PFSK-1 (cell line): Measurements from ENCODE around the gene SIGLEC1.

Experiments used
- FOXP2 ChIP-seq: optimal IDR thresholded peaks from 2 replicates; pipeline ENCODE3; 2011; ENCODE audit warnings: borderline replicate concordance, control low read depth, inconsistent platforms; ENCODE audit not compliant: insufficient read depth; ENCODE audit errors: extremely low read length, extremely low read depth
- POLR2AphosphoS5 ChIP-seq: IDR thresholded peaks from 2 replicates; pipeline ENCODE4 v1.6.1; 2012; ENCODE audit warnings: low read depth, mild to moderate bottlenecking, control low read depth, low read length, moderate library complexity
- SIN3A ChIP-seq: IDR thresholded peaks from 2 replicates; pipeline ENCODE4 v1.6.1; 2012; ENCODE audit warnings: mild to moderate bottlenecking, low read length, moderate library complexity, borderline replicate concordance; ENCODE audit not compliant: insufficient read depth
- TAF1 ChIP-seq: IDR thresholded peaks from 2 replicates; pipeline ENCODE4 v1.6.1; 2012; ENCODE audit warnings: low read length, control low read depth, borderline replicate concordance; ENCODE audit not compliant: insufficient read depth
- TF ChIP-seq, protein P1 (sequence below), 2 experiments: IDR thresholded peaks; 2 replicates each; pipeline versions ENCODE4 v1.6.1 to v1.8.0; 2011 to 2012; ENCODE audit warnings: low read depth in 2 of 2, low read length in 2 of 2, control low read depth in 1 of 2, inconsistent platforms in 1 of 2, mild to moderate bottlenecking in 1 of 2, moderate library complexity in 1 of 2; ENCODE audit not compliant: insufficient read depth in 1 of 2

SIGLEC1 gene

DNA sequence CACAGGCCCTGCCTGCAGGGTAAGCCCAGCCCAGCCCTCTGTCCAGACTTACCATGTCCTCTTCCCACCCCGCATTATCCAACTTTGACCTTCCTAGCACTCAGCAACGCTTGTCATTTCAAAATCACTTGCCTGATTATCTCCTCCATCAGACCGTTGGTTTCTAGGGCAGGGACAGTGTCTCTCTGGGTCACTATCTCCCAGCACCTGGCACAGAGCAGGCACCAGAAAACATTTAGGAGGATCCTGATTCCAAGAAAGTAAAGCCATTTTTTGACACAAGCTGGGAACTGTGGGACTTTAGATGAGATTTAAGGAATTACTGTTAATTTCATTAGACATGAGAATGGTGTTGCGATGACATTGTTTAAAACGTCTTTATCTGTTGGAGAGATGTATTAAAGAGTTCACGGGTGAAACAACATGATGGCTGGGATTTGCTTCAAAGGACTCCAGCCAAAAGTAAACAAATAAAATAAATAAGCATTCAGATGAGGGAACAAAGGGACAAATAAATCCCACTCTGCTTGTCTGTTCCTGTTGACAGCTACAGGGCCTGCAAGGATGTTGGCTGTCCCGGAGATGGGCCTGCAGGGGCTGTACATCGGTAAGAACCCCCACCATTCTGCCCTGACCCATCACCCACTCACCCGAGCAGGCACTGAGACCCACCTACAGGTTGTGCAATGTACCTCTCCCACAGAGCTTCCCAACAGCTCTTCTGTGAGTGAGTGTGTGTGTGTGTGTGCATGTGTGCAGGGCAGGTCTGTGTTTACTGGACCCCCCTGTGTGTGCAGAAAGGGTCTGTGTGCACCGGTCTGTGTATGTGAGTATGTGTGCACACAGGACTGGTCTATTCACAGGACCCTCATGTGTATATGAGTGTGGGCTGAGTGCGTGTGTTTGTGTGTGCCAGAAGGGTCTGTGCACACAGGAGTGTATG is 26.0 kb upstream of the SIGLEC1 start:
- TF ChIP-seq, protein P1, sequence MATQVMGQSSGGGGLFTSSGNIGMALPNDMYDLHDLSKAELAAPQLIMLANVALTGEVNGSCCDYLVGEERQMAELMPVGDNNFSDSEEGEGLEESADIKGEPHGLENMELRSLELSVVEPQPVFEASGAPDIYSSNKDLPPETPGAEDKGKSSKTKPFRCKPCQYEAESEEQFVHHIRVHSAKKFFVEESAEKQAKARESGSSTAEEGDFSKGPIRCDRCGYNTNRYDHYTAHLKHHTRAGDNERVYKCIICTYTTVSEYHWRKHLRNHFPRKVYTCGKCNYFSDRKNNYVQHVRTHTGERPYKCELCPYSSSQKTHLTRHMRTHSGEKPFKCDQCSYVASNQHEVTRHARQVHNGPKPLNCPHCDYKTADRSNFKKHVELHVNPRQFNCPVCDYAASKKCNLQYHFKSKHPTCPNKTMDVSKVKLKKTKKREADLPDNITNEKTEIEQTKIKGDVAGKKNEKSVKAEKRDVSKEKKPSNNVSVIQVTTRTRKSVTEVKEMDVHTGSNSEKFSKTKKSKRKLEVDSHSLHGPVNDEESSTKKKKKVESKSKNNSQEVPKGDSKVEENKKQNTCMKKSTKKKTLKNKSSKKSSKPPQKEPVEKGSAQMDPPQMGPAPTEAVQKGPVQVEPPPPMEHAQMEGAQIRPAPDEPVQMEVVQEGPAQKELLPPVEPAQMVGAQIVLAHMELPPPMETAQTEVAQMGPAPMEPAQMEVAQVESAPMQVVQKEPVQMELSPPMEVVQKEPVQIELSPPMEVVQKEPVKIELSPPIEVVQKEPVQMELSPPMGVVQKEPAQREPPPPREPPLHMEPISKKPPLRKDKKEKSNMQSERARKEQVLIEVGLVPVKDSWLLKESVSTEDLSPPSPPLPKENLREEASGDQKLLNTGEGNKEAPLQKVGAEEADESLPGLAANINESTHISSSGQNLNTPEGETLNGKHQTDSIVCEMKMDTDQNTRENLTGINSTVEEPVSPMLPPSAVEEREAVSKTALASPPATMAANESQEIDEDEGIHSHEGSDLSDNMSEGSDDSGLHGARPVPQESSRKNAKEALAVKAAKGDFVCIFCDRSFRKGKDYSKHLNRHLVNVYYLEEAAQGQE (IDR thresholded peaks at IDR 0.05; ENCODE audit: insufficient read depth in 1 of 2, low read depth in 2 of 2, low read length in 2 of 2) = no peak
- peak; percentile 30 for TF ChIP-seq FOXP2

DNA sequence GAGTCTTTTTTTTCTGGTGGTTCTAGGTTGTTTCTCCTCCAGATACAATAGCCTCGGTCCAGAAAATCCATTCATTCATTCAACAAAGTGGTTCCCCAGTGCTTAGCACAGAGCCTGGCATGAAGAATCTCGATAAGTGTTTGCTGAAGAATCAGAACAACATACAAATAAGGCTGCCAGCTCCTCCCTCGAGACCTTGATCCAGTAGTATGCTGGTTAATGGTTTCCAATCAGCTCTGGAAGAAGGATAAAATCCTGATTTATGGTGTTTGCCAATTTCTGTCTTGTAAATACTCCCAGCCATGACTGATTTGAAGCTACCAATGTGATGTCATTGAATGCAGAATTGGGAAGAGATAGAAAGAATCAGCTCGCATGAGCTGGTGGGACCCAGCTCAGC is 23.4 kb upstream of the SIGLEC1 start:
- TF ChIP-seq TAF1 = no peak
- TF ChIP-seq SIN3A = no peak
- TF ChIP-seq POLR2AphosphoS5 = no peak
- no peak for TF ChIP-seq FOXP2
- TF ChIP-seq, protein P1 (IDR thresholded peaks at IDR 0.05; ENCODE audit: insufficient read depth in 1 of 2, low read depth in 2 of 2, low read length in 2 of 2) = no peak

GRCh38 chr20:3734111-3734843 is 21.9 kb upstream of the SIGLEC1 start:
- TF ChIP-seq POLR2AphosphoS5 (no peak), SIN3A (no peak), FOXP2 (no peak), TAF1 (no peak)
- TF ChIP-seq, protein P1 (IDR thresholded peaks at IDR 0.05; ENCODE audit: insufficient read depth in 1 of 2, low read depth in 2 of 2, low read length in 2 of 2) = no peak

GRCh38 chr20:3733119-3733995 is 21.0 kb upstream of the SIGLEC1 start:
- TF ChIP-seq FOXP2 = no peak
- no peak for TF ChIP-seq SIN3A
- TF ChIP-seq TAF1 = no peak
- TF ChIP-seq POLR2AphosphoS5 = no peak
- TF ChIP-seq, protein P1 (IDR thresholded peaks at IDR 0.05; ENCODE audit: insufficient read depth in 1 of 2, low read depth in 2 of 2, low read length in 2 of 2) = no peak
